Measurements from ENCODE around the gene CUEDC1. TPM values are rescaled to one million over a fixed set of nuclear protein-coding genes. Genes with fewer than 3 reads are reported as not detected.

CUEDC1 gene
- total and polyA plus RNA-seq, 2 of the 4 experiments (the other 2 are of a cell fraction) = 4.1 to 21.2 TPM

- 0 out of 3 replicates have a peak overlapping the region, but pooled peaks have one; percentile 14 for H2BK15ac ChIP-seq (ENCODE audit: low read depth, low read length)
- peaks cover 15% of the 10 kb centered on the region for H3K36me3 ChIP-seq (ENCODE audit: control insufficient read depth, insufficient read depth, low read length)
- H3K4ac ChIP-seq (ENCODE audit: low read depth, low read length) = no peak overlapping the region
- peak overlapping the region; percentile 78 for H2AK5ac ChIP-seq (ENCODE audit: low read depth, low read length)
- H4K91ac ChIP-seq (ENCODE audit: insufficient read depth, low read depth, low read length) = peak overlapping the region; percentile 4; the same call in 1 of the 2 replicates
- H3K4me3 ChIP-seq (ENCODE audit: insufficient read depth, low read depth, low read length) = no peak overlapping the region
- in situ Hi-C loops (cut with MboI; ENCODE audit: low sequenced_read_pairs) = no loop called here
- no peak overlapping the region for H3K27ac ChIP-seq (ENCODE audit: insufficient read depth, low read length)
- no peak overlapping the region for H4K5ac ChIP-seq (ENCODE audit: low read depth, low read length)
- H3K14ac ChIP-seq (replicated peaks; ENCODE audit: low read depth, low read length) = no peak overlapping the region
- H3K9me3 ChIP-seq (ENCODE audit: control insufficient read depth, insufficient read depth, low read length) = no peaks in the 10 kb centered on the region
- POLR2A ChIA-PET (ENCODE audit: unreplicated experiment) = no interaction called here
- dilution Hi-C loops (cut with HindIII; ENCODE audit: low sequenced_read_pairs, unreplicated experiment) = no loop called here
- no peak for TF ChIP-seq CHD1 (IDR thresholded peaks at IDR 0.05; ENCODE audit: low read depth, low read length)
- TF ChIP-seq POLR2A (IDR thresholded peaks at IDR 0.05; ENCODE audit: low read depth, low read length) = no peak
- no peak for TF ChIP-seq MAZ (IDR thresholded peaks at IDR 0.05; ENCODE audit: borderline replicate concordance, low read depth, low read length)
- no peak for TF ChIP-seq RAD21 (IDR thresholded peaks at IDR 0.05; ENCODE audit: low read length)
- no peak for TF ChIP-seq CTCF (conservative IDR thresholded peaks at IDR 0.05; ENCODE audit: low read depth, low read length)
- TF ChIP-seq ELK1 (IDR thresholded peaks at IDR 0.05; ENCODE audit: borderline replicate concordance, low read depth, low read length) = no peak
- TF ChIP-seq RCOR1 (IDR thresholded peaks at IDR 0.05; ENCODE audit: insufficient replicate concordance, low read length) = no peak
- H3K27me3 ChIP-seq (ENCODE audit: control insufficient read depth, insufficient read depth, low read length) = no peaks in the 10 kb centered on the region
- H3K4me2 ChIP-seq (ENCODE audit: low read depth, low read length) = no peak overlapping the region
- CTCF ChIA-PET = no interaction called here
- peaks cover 36 to 79% of the 10 kb centered on the region in 2 experiments for H3K79me1 ChIP-seq (ENCODE audit: low read depth in 1 of 2, low read length in 2 of 2)
- no peak overlapping the region for H3K18ac ChIP-seq (ENCODE audit: low read depth, low read length)
- intact Hi-C loops (cut with micrococcal nuclease) = no loop called here
- WGBS, 2 experiments (ENCODE audit: extremely low coverage in 2 of 2, insufficient read length in 1 of 2) = no CpG with 5 or more reads among the region's 4 CpGs
- H2BK5ac ChIP-seq (ENCODE audit: low read depth, low read length, poor library complexity, severe bottlenecking) = no peak overlapping the region
- DNase-seq (no peak), ATAC-seq (ENCODE audit: low read depth) (no peak)
- H2BK20ac ChIP-seq (ENCODE audit: low read depth, low read length) = no peak overlapping the region
- no peak overlapping the region for H2AFZ ChIP-seq (replicated peaks; ENCODE audit: low read length, poor library complexity)
- no peak overlapping the region for H2AK9ac ChIP-seq (replicated peaks; ENCODE audit: low read depth, low read length, poor library complexity)
- BruUV-seq (replicated peaks) = no TSS peak
- no peak overlapping the region for H4K8ac ChIP-seq (ENCODE audit: low read depth in 2 of 2, low read length in 2 of 2)
- peaks cover 38% of the 10 kb centered on the region for H3K4me1 ChIP-seq (ENCODE audit: control insufficient read depth, insufficient read depth, low read length)
- no peaks in the 10 kb centered on the region; the same call in 1 of the 2 replicates for H4K20me1 ChIP-seq (ENCODE audit: insufficient read depth, low read length)
- peaks cover 32% of the 10 kb centered on the region for H3K9me1 ChIP-seq (ENCODE audit: insufficient read depth, low read length)
- H3K23ac ChIP-seq (ENCODE audit: low read depth, low read length) = no peak overlapping the region
- no peak overlapping the region for H3K56ac ChIP-seq (ENCODE audit: extremely low read depth, insufficient read depth, low read length)
- H2BK120ac ChIP-seq (ENCODE audit: low read depth, low read length) = peak overlapping the region; percentile 25
- no peak overlapping the region for H3K9ac ChIP-seq (ENCODE audit: low read depth, low read length)
Measured at GRCh38 chr17:57886020-57886419, 69.2 kb downstream of the CUEDC1 start.

Measured in IMR-90 (cell line).